A172 (cell line): ENCODE data around the gene CCDC70. TPM values are rescaled to one million over a fixed set of nuclear protein-coding genes. Genes with fewer than 3 reads are reported as not detected.

Source experiments
- DNase-seq: peaks from one replicate; pipeline ENCODE4 v3.0.0-alpha.2; 2015; ENCODE audit warnings: low spot score
- total RNA-seq: library from RNA; depleted of rRNA; stranded (reverse); fragments of >200 nt; shearing (Covaris generic); gene quantifications from 2 replicates; pipeline ENCODE4 v1.2.3, GENCODE V29; 2014

The CCDC70 gene
- total RNA-seq, 1 experiment from 2014 or later, result not detected

GRCh38 chr13:51858433-51859247 lies 3.1 kb upstream of the CCDC70 start:
- DNase-seq, result no peak

GRCh38 chr13:51862957-51863356 lies 1.2 kb downstream of the CCDC70 start:
- DNase-seq, result no peak

GRCh38 chr13:51865838-51866237 lies 4.1 kb downstream of the CCDC70 start:
- DNase-seq, result no peak

- DNase-seq, result no peak
Observed at GRCh38 chr13:51867062-51867461, 5.3 kb downstream of the CCDC70 start.

- DNase-seq, result no peak
Observed at GRCh38 chr13:51869916-51870315, 8.1 kb downstream of the CCDC70 start.

- no peak for DNase-seq
Observed at GRCh38 chr13:51870616-51871015, 8.8 kb downstream of the CCDC70 start.

GRCh38 chr13:51873117-51873798 lies 11.5 kb downstream of the CCDC70 start:
- no peak for DNase-seq

GRCh38 chr13:51873837-51874236 lies 12.1 kb downstream of the CCDC70 start:
- DNase-seq, result no peak

- DNase-seq, result no peak
Observed at GRCh38 chr13:51874651-51875050, 12.9 kb downstream of the CCDC70 start.

- no peak for DNase-seq
Observed at GRCh38 chr13:51879133-51879532, 17.4 kb downstream of the CCDC70 start.

GRCh38 chr13:51881296-51881695 lies 19.5 kb downstream of the CCDC70 start:
- DNase-seq, result no peak

GRCh38 chr13:51882570-51883225 lies 20.9 kb downstream of the CCDC70 start:
- no peak for DNase-seq

GRCh38 chr13:51883226-51883600 lies 21.4 kb downstream of the CCDC70 start:
- no peak for DNase-seq

- no peak for DNase-seq
Observed at GRCh38 chr13:51885651-51886050, 23.9 kb downstream of the CCDC70 start.

- no peak for DNase-seq
Observed at GRCh38 chr13:51887468-51887867, 25.7 kb downstream of the CCDC70 start.

GRCh38 chr13:51892657-51893056 lies 30.9 kb downstream of the CCDC70 start:
- DNase-seq, result no peak

GRCh38 chr13:51894239-51894638 lies 32.5 kb downstream of the CCDC70 start:
- peak; percentile 36 for DNase-seq

GRCh38 chr13:51895906-51896888 lies 34.4 kb downstream of the CCDC70 start:
- peak; percentile 52 for DNase-seq

GRCh38 chr13:51900471-51900870 lies 38.7 kb downstream of the CCDC70 start:
- DNase-seq, result no peak

GRCh38 chr13:51902776-51903175 lies 41.0 kb downstream of the CCDC70 start:
- DNase-seq, result no peak

- no peak for DNase-seq
Observed at GRCh38 chr13:51905787-51906186, 44.0 kb downstream of the CCDC70 start.

GRCh38 chr13:51906581-51906980 lies 44.8 kb downstream of the CCDC70 start:
- DNase-seq, result no peak
